ENCODE measurements around the gene LRMDA. TPM values are rescaled to one million over a fixed set of nuclear protein-coding genes. Genes with fewer than 3 reads are reported as not detected.

Gene LRMDA
- total and polyA plus RNA-seq, 2 of the 13 experiments (the other 11 are each of a cell fraction or from before 2014, with no cell fraction given): 13.4 to 22.0 TPM

DNA sequence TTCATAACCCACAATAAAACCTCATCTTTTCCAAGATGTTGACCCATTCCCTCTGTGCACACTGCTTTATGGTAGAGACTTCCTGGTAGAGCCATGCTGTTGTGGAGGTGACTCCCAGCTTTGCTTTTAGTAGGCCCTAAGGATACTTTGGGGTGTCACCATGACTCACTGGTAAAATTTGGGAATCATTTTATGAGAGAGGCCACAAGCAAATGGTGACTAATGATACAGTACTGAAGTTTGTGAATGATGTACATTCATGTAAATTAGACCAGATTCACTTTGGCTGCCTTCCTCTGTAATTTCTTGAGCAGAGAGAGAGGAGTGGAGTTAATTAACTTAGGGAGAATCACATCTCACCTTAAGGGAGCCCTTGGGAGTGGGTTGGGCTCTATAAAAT, 686.5 kb downstream of the LRMDA start:
- Histone ChIP-seq H3K4me3 (replicated peaks in 1 of 3; ENCODE audit: insufficient read depth in 1 of 3, low read depth in 2 of 3, low read length in 3 of 3) (no peak overlapping the region), H2AFZ (ENCODE audit: low read length) (no peak overlapping the region), H3K4me1 (ENCODE audit: insufficient read depth, low read length) (peaks cover 31% of the 10 kb centered on the region), H3K4me2 (ENCODE audit: low read depth, low read length) (no peak overlapping the region), H4K20me1 (ENCODE audit: insufficient read depth, low read length) (no peaks in the 10 kb centered on the region), H3K27ac (ENCODE audit: extremely low read length, insufficient read depth, low read length) (no peak overlapping the region), H3K36me3 (replicated peaks in 1 of 2; ENCODE audit: control insufficient read depth in 1 of 2, insufficient read depth in 2 of 2, low read length in 2 of 2) (no peaks in the 10 kb centered on the region), H3K27me3 (ENCODE audit: control insufficient read depth in 1 of 2, insufficient read depth in 2 of 2, low read length in 2 of 2) (no peaks in the 10 kb centered on the region), H3K79me2 (ENCODE audit: insufficient read depth, low read length) (no peaks in the 10 kb centered on the region), H3K9ac (ENCODE audit: insufficient read depth, low read depth, low read length) (no peak overlapping the region), H3K9me3 (ENCODE audit: low read length) (no peaks in the 10 kb centered on the region)
- DNase-seq (ENCODE audit: low spot score) (no peak), ATAC-seq (no peak), FAIRE-seq (no peak)
- CTCF ChIA-PET (ENCODE audit: low intra/inter-chr PET ratio, low total read pairs): no interaction called here
- no peak for TF ChIP-seq ZBTB3 (CRISPR knock-in tag; IDR thresholded peaks at IDR 0.05; ENCODE audit: borderline replicate concordance, low read depth)
- TF ChIP-seq, protein P1, sequence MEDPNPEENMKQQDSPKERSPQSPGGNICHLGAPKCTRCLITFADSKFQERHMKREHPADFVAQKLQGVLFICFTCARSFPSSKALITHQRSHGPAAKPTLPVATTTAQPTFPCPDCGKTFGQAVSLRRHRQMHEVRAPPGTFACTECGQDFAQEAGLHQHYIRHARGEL (CRISPR knock-in tag; IDR thresholded peaks at IDR 0.05): no peak
- no peak for TF ChIP-seq ARNTL (CRISPR knock-in tag; IDR thresholded peaks at IDR 0.05)
- TF ChIP-seq, protein P2, sequence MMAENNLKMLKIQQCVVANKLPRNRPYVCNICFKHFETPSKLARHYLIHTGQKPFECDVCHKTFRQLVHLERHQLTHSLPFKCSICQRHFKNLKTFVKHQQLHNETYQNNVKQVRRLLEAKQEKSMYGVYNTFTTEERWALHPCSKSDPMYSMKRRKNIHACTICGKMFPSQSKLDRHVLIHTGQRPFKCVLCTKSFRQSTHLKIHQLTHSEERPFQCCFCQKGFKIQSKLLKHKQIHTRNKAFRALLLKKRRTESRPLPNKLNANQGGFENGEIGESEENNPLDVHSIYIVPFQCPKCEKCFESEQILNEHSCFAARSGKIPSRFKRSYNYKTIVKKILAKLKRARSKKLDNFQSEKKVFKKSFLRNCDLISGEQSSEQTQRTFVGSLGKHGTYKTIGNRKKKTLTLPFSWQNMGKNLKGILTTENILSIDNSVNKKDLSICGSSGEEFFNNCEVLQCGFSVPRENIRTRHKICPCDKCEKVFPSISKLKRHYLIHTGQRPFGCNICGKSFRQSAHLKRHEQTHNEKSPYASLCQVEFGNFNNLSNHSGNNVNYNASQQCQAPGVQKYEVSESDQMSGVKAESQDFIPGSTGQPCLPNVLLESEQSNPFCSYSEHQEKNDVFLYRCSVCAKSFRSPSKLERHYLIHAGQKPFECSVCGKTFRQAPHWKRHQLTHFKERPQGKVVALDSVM (CRISPR knock-in tag; IDR thresholded peaks at IDR 0.05): no peak
- no peak for TF ChIP-seq ZNF709 (CRISPR knock-in tag; IDR thresholded peaks at IDR 0.05)
- TF ChIP-seq ZFP1 (CRISPR knock-in tag; IDR thresholded peaks at IDR 0.05): no peak
- no peak for TF ChIP-seq RARA (CRISPR knock-in tag; IDR thresholded peaks at IDR 0.05)
- no peak for TF ChIP-seq HMG20B (CRISPR knock-in tag; conservative IDR thresholded peaks at IDR 0.05)
- TF ChIP-seq ATM (IDR thresholded peaks at IDR 0.05; ENCODE audit: borderline replicate concordance): no peak
- TF ChIP-seq CCAR2 (optimal IDR thresholded peaks at IDR 0.05; ENCODE audit: low read depth, low read length): no peak
- TF ChIP-seq SALL2 (CRISPR knock-in tag; IDR thresholded peaks at IDR 0.05): no peak
- no peak for TF ChIP-seq ZNF564 (CRISPR knock-in tag; IDR thresholded peaks at IDR 0.05)
- TF ChIP-seq RFXANK (CRISPR knock-in tag; IDR thresholded peaks at IDR 0.05): no peak
- TF ChIP-seq, protein P3, sequence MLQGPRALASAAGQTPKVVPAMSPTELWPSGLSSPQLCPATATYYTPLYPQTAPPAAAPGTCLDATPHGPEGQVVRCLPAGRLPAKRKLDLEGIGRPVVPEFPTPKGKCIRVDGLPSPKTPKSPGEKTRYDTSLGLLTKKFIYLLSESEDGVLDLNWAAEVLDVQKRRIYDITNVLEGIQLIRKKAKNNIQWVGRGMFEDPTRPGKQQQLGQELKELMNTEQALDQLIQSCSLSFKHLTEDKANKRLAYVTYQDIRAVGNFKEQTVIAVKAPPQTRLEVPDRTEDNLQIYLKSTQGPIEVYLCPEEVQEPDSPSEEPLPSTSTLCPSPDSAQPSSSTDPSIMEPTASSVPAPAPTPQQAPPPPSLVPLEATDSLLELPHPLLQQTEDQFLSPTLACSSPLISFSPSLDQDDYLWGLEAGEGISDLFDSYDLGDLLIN (CRISPR knock-in tag; IDR thresholded peaks at IDR 0.05; ENCODE audit: borderline replicate concordance): no peak
- intact Hi-C loops (cut with micrococcal nuclease; ENCODE audit: unreplicated experiment): no loop called here
- POLR2A ChIA-PET: no interaction called here
- in situ Hi-C loops (cut with HindIII; ENCODE audit: extremely low pct_ligation_motif_present, low pct_unique_long_range_greater_than_20kb): no loop called here
- no TSS peak for BruUV-seq (replicated peaks)

Data from HepG2 (cell line).